Esophagus muscularis mucosa (tissue), 4 donors: ENCODE measurements around the gene C6orf163. TPM values are rescaled to one million over a fixed set of nuclear protein-coding genes. Genes with fewer than 3 reads are reported as not detected.

Experiments
- DNase-seq: peaks from one replicate; pipeline ENCODE4 v3.0.0-alpha.2; 2017; ENCODE audit errors: extremely low spot score
- H3K27ac ChIP-seq, 4 donors: fragments of 200-600 bp; sonication (generic); replicated peaks in 1 of 4; 1 replicate in 3 of 4; 2 replicates in 1 of 4; pipeline ENCODE4 v1.5.1; 2016 to 2019; ENCODE audit warnings: mild to moderate bottlenecking in 1 of 4
- H3K27me3 ChIP-seq, 4 donors: fragments of 200-600 bp; sonication (generic); one replicate each; pipeline versions ENCODE4 v1.5.1 to v1.6.0; 2016 to 2019
- H3K36me3 ChIP-seq, 4 donors: fragments of 200-600 bp; sonication (generic); one replicate each; pipeline ENCODE4 v1.5.1; 2016 to 2019
- H3K4me1 ChIP-seq, 4 donors: fragments of 200-600 bp; sonication (generic); one replicate each; pipeline ENCODE4 v1.5.1; 2016 to 2019
- H3K4me3 ChIP-seq, 4 donors: fragments of 200-600 bp; sonication (generic); 1 replicate in 2 of 4; 2 replicates in 2 of 4; pipeline ENCODE4 v1.5.1; 2016 to 2019; ENCODE audit warnings: mild to moderate bottlenecking in 4 of 4, moderate library complexity in 1 of 4
- H3K9me3 ChIP-seq, 4 donors: fragments of 200-600 bp; sonication (generic); 1 replicate in 3 of 4; 2 replicates in 1 of 4; pipeline ENCODE4 v1.5.1; 2016 to 2019
- CTCF ChIP-seq, 3 experiments: fragments of 200-600 bp in 2 of 3; fragments of 450-650 bp in 1 of 3; sonication (generic) in 2 of 3; IDR thresholded peaks; one replicate each; pipeline ENCODE4 v1.5.1; 2017 to 2019; ENCODE audit warnings: antibody characterized with exemption in 3 of 3, mild to moderate bottlenecking in 2 of 3, moderate library complexity in 1 of 3
- EP300 ChIP-seq: sonication (generic); formaldehyde crosslinking; IDR thresholded peaks from one replicate; pipeline ENCODE4 v1.6.1; 2017; ENCODE audit warnings: antibody characterized with exemption
- POLR2A ChIP-seq: fragments of 450-650 bp; IDR thresholded peaks from one replicate; pipeline ENCODE4 v1.6.1; 2017; ENCODE audit warnings: antibody characterized with exemption, moderate library complexity, mild to moderate bottlenecking, low read depth
- POLR2AphosphoS5 ChIP-seq, 2 donors: sonication (generic); formaldehyde crosslinking; IDR thresholded peaks; one replicate each; pipeline ENCODE4 v1.6.1; 2017; ENCODE audit warnings: antibody characterized with exemption in 2 of 2
- WGBS: methylation state at CpG from one replicate; pipeline ENCODE4 v1.1.5; 2018; 5-methylcytosine and 5-hydroxymethylcytosine counted together
- intact Hi-C: fragments of 100-400 bp; cut with DNase I; formaldehyde crosslinking; loops from one replicate; pipeline ENCODE4 v1.15.1; 2023
- total RNA-seq, 4 donors: library from RNA; depleted of rRNA; stranded (reverse); fragments of >200 nt; gene quantifications; one replicate each; pipeline versions ENCODE4 v1.1.0 to v1.2.1, GENCODE V29; 2016

C6orf163 gene
- total RNA-seq, 4 donors from 2014 or later: 0.99 to 2.7 (median 1.8) TPM

GRCh38 chr6:87350516-87350915 lies 5.9 kb downstream of the C6orf163 start:
- intact Hi-C loops: no loop called here
- Histone ChIP-seq H3K4me1 (no peaks in the 10 kb centered on the region), H3K27ac (no peak overlapping the region), H3K27me3 (no peaks in the 10 kb centered on the region), H3K4me3 (no peak overlapping the region), H3K9me3 (no peaks in the 10 kb centered on the region), H3K36me3 (no peaks in the 10 kb centered on the region)
- no peak for DNase-seq
- no peak for TF ChIP-seq EP300
- TF ChIP-seq CTCF (IDR thresholded peaks at IDR 0.05): no peak
- TF ChIP-seq POLR2AphosphoS5 (IDR thresholded peaks at IDR 0.05): no peak
- TF ChIP-seq POLR2A: no peak

GRCh38 chr6:87351583-87351982 lies 7.0 kb downstream of the C6orf163 start:
- 92% methylated on average over 1 of the region's 1 CpG for whole genome bisulfite sequencing
- H3K4me3 ChIP-seq: no peak overlapping the region
- H3K36me3 ChIP-seq: no peaks in the 10 kb centered on the region
- H3K27ac ChIP-seq: no peak overlapping the region
- H3K4me1 ChIP-seq: no peaks in the 10 kb centered on the region
- TF ChIP-seq POLR2A: no peak
- TF ChIP-seq CTCF (IDR thresholded peaks at IDR 0.05): no peak
- no peak for TF ChIP-seq EP300
- TF ChIP-seq POLR2AphosphoS5 (IDR thresholded peaks at IDR 0.05): no peak
- intact Hi-C loops: no loop called here
- DNase-seq: no peak
- no peaks in the 10 kb centered on the region for H3K27me3 ChIP-seq
- no peaks in the 10 kb centered on the region for H3K9me3 ChIP-seq

- Histone ChIP-seq H3K36me3 (peaks cover 0 to 3% (median 0%) of the 10 kb centered on the region in 4 donors), H3K9me3 (no peaks in the 10 kb centered on the region), H3K4me3 (no peak overlapping the region), H3K27ac (no peak overlapping the region), H3K27me3 (no peaks in the 10 kb centered on the region), H3K4me1 (no peaks in the 10 kb centered on the region)
- TF ChIP-seq CTCF (IDR thresholded peaks at IDR 0.05) (no peak), EP300 (no peak), POLR2A (no peak), POLR2AphosphoS5 (IDR thresholded peaks at IDR 0.05) (no peak)
- 94% methylated on average over 4 of the region's 4 CpGs for WGBS
- intact Hi-C loops: no loop called here
- no peak for DNase-seq
These were observed 11.6 kb downstream of the C6orf163 start for GRCh38 chr6:87356181-87356580.

DNA sequence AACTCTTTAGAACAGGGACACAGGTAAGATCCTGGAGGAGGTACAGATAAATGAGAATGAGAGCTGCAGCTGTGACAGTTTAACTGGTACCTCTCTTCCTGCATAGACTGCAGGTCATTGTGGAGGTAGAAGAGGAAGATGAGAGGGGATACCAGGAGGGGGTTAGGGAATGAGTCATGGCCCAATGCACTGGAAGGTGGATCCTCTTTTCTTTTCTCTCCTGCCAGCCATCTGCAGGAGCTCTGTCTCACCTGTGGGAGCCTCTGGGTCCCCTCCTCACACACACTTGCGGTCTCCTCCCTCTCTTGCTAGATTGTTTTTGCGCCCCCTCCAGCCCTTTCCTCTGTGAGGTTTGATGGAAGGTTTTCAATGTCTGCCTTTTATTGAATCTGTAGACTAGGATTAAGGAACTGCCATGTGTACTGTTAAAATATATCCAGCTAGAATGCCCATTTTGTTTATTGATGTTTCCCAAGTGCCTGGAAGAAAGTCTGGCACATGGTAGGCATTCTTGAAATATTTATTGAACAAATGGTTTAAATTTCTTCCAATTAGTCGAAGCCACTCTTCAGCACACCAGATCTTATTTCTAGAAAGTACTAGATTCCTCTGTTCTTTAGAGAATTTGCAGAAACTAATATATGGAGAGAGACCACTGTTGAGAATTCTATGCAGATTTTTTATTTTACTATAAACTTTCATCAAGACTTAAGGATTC lies 13.0 kb downstream of the C6orf163 start:
- WGBS: 84% methylated on average over 3 of the region's 3 CpGs
- no peaks in the 10 kb centered on the region for H3K4me1 ChIP-seq
- peaks cover 0 to 3% (median 0%) of the 10 kb centered on the region in 4 donors for H3K36me3 ChIP-seq
- DNase-seq: no peak
- H3K27me3 ChIP-seq: no peaks in the 10 kb centered on the region
- H3K4me3 ChIP-seq: no peak overlapping the region
- intact Hi-C loops: no loop called here
- H3K9me3 ChIP-seq: no peaks in the 10 kb centered on the region
- TF ChIP-seq CTCF (IDR thresholded peaks at IDR 0.05) (no peak), POLR2A (no peak), EP300 (no peak), POLR2AphosphoS5 (IDR thresholded peaks at IDR 0.05) (no peak)
- H3K27ac ChIP-seq: no peak overlapping the region
